ENCODE measurements around the gene CYP24A1. TPM values are rescaled to one million over a fixed set of nuclear protein-coding genes. Genes with fewer than 3 reads are reported as not detected.
"Not testable (repeated sequence)": the region's sequence is repeated elsewhere in the genome, so short reads cannot be mapped to it uniquely, and the experiment has no call there.

CYP24A1 gene
- polyA plus RNA-seq, 1 donor (not counting 4 experiments of a cell fraction or from before 2014, with no cell fraction given), result 18.2 TPM

DNA sequence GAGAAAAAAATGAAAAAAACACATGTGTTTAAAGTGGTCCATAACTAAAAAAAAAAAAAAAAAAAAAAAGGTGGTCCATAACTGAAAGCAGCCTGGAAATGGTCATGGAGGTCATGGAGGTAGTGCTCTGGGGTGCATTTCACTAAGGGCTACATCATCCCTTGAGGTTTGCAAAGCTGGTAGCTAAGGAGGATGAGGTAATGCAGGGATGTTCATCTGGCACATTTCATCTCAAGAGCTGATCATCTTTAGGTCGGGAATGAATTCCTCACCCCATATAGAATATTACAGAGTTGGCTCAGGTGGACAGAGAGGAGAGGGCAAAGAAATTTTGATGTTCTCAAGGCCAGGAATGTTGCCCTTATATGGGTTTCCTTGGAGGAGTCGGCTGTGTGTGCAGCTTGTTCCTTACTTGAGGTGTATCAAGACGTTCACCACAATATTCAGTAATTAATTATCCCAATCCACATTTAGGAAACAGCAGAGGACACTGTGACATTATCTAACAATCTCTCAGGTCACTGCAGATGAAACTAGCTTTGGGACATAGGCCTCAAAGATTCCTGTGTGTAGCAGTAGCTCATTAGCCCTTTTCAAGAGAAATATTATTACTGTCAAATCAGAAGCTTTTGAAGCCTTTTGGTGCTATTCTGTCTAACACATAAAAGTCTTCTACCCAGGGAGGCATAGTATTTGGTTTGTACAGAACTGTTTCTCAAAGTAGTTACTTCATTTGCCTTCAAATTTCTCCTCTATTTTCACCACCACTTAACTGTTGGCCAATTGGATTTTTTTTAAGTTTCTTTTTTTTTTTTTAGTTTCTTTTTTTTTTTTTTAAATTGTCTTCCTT, 46.8 kb downstream of the CYP24A1 start:
- TF ChIP-seq, protein P1, sequence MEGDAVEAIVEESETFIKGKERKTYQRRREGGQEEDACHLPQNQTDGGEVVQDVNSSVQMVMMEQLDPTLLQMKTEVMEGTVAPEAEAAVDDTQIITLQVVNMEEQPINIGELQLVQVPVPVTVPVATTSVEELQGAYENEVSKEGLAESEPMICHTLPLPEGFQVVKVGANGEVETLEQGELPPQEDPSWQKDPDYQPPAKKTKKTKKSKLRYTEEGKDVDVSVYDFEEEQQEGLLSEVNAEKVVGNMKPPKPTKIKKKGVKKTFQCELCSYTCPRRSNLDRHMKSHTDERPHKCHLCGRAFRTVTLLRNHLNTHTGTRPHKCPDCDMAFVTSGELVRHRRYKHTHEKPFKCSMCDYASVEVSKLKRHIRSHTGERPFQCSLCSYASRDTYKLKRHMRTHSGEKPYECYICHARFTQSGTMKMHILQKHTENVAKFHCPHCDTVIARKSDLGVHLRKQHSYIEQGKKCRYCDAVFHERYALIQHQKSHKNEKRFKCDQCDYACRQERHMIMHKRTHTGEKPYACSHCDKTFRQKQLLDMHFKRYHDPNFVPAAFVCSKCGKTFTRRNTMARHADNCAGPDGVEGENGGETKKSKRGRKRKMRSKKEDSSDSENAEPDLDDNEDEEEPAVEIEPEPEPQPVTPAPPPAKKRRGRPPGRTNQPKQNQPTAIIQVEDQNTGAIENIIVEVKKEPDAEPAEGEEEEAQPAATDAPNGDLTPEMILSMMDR (optimal IDR thresholded peaks at IDR 0.05 in 1 of 3, IDR thresholded peaks at IDR 0.05 in 1 of 3, conservative IDR thresholded peaks at IDR 0.05 in 1 of 3; ENCODE audit: extremely low read depth in 1 of 3, insufficient read depth in 2 of 3, low read length in 3 of 3), result no peak
- no peak for TF ChIP-seq EZH2 (IDR thresholded peaks at IDR 0.05; ENCODE audit: low read length)
- DNase-seq (ENCODE audit: low read depth, low spot score) (no peak), FAIRE-seq (no peak)
- H2AFZ ChIP-seq (ENCODE audit: control insufficient read depth, low read length), result peak overlapping the region; percentile 17
- dilution Hi-C loops (cut with MboI; ENCODE audit: extremely low pct_ligation_motif_present, low sequenced_read_pairs), result no loop called here
- H3K4me3 ChIP-seq (ENCODE audit: control insufficient read depth in 2 of 3, extremely low read depth in 1 of 3, insufficient read depth in 2 of 3, low read depth in 1 of 3, low read length in 3 of 3), result no peak overlapping the region
- H3K9me1 ChIP-seq (ENCODE audit: control insufficient read depth, extremely low read depth, insufficient read depth, low read length), result no peaks in the 10 kb centered on the region
- no peaks in the 10 kb centered on the region for H3K27me3 ChIP-seq (ENCODE audit: control insufficient read depth, extremely low read depth, insufficient read depth, low read length)
- peak overlapping the region; percentile 17 for H3K27ac ChIP-seq (ENCODE audit: control insufficient read depth, insufficient read depth, low read length)
- no peaks in the 10 kb centered on the region for H3K36me3 ChIP-seq (ENCODE audit: control insufficient read depth in 2 of 2, extremely low read depth in 1 of 2, insufficient read depth in 2 of 2, low read length in 2 of 2)
- no peak overlapping the region for H3K4me2 ChIP-seq (ENCODE audit: control insufficient read depth, extremely low read depth, insufficient read depth, low read depth, low read length)
- H3K79me2 ChIP-seq (ENCODE audit: control insufficient read depth, insufficient read depth, low read length), result no peaks in the 10 kb centered on the region
- H3K4me1 ChIP-seq (ENCODE audit: control insufficient read depth, extremely low read depth, insufficient read depth, low read length), result peaks cover 41% of the 10 kb centered on the region
- peak overlapping the region; percentile 8 for H3K9ac ChIP-seq (ENCODE audit: control insufficient read depth, extremely low read depth, insufficient read depth, low read length)
- H4K20me1 ChIP-seq (ENCODE audit: control insufficient read depth, extremely low read depth, insufficient read depth, low read length), result no peaks in the 10 kb centered on the region
- no peaks in the 10 kb centered on the region for H3K9me3 ChIP-seq (ENCODE audit: control insufficient read depth, low read depth, low read length)

DNA sequence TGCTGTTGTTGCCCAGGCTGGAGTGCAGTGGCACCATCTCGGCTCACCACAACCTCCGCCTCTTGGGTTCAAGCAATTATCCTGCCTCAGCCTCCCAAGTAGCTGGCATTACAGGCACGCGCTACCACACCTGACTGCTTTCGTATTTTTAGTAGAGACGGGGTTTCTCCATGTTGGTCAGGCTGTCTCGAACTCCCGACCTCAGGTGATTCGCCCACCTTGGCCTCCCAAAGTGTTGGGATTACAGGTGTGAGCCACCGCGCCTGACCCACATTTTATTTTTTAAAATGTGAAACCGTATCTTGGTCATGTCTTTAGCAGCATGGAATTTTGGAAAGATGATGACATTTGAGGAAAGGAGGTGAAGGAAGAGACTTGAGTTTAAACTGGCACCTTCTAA, 47.5 kb downstream of the CYP24A1 start:
- H3K27ac ChIP-seq (ENCODE audit: control insufficient read depth, insufficient read depth, low read length); dilution Hi-C loops (cut with MboI; ENCODE audit: extremely low pct_ligation_motif_present, low sequenced_read_pairs); H3K4me3 ChIP-seq (ENCODE audit: control insufficient read depth in 2 of 3, extremely low read depth in 1 of 3, insufficient read depth in 2 of 3, low read depth in 1 of 3, low read length in 3 of 3); H2AFZ ChIP-seq (ENCODE audit: control insufficient read depth, low read length); H3K9me1 ChIP-seq (ENCODE audit: control insufficient read depth, extremely low read depth, insufficient read depth, low read length); FAIRE-seq; H4K20me1 ChIP-seq (ENCODE audit: control insufficient read depth, extremely low read depth, insufficient read depth, low read length); H3K27me3 ChIP-seq (ENCODE audit: control insufficient read depth, extremely low read depth, insufficient read depth, low read length); H3K4me2 ChIP-seq (ENCODE audit: control insufficient read depth, extremely low read depth, insufficient read depth, low read depth, low read length); H3K9me3 ChIP-seq (ENCODE audit: control insufficient read depth, low read depth, low read length); H3K36me3 ChIP-seq (ENCODE audit: control insufficient read depth in 2 of 2, extremely low read depth in 1 of 2, insufficient read depth in 2 of 2, low read length in 2 of 2); H3K9ac ChIP-seq (ENCODE audit: control insufficient read depth, extremely low read depth, insufficient read depth, low read length); DNase-seq (ENCODE audit: low read depth, low spot score); H3K79me2 ChIP-seq (ENCODE audit: control insufficient read depth, insufficient read depth, low read length): not testable (repeated sequence)
- peaks cover 43% of the 10 kb centered on the region for H3K4me1 ChIP-seq (ENCODE audit: control insufficient read depth, extremely low read depth, insufficient read depth, low read length)
